ENCODE measurements around the gene NUFIP1.

DNA sequence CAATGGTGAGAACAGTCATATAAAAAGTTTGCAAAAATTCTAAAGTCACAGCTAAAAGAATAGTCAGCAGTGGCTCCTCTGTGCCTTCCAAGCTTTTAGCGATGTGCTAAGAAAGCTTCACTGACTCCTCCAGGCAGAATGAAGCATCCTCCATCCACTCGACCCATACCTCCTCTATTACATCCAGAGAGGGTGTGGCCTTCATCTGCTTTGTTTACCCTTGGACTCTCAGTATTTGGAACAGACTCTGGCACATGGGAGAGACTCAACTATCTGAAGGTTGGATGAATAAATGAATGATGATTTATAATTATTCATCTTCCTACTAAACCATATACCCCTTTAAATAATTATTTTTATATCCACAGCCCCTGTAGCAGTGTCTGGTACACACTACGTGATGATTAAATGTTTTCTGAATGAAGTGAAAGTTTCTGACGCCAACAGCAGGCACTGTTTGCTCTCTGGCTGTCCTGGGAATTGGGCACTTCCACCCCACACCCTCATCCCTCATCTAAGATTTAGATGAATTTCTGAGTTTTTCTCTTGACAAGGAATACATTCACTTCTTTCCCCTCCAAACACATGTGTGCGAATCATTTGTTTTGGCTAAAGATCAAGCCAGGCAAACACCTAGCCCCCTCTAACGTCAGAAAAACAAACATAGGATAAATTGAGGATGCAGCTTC is 93.9 kb downstream of the NUFIP1 start:
- TF ChIP-seq, protein P1, sequence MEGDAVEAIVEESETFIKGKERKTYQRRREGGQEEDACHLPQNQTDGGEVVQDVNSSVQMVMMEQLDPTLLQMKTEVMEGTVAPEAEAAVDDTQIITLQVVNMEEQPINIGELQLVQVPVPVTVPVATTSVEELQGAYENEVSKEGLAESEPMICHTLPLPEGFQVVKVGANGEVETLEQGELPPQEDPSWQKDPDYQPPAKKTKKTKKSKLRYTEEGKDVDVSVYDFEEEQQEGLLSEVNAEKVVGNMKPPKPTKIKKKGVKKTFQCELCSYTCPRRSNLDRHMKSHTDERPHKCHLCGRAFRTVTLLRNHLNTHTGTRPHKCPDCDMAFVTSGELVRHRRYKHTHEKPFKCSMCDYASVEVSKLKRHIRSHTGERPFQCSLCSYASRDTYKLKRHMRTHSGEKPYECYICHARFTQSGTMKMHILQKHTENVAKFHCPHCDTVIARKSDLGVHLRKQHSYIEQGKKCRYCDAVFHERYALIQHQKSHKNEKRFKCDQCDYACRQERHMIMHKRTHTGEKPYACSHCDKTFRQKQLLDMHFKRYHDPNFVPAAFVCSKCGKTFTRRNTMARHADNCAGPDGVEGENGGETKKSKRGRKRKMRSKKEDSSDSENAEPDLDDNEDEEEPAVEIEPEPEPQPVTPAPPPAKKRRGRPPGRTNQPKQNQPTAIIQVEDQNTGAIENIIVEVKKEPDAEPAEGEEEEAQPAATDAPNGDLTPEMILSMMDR (IDR thresholded peaks at IDR 0.05), result no peak
- TF ChIP-seq POLR2A (IDR thresholded peaks at IDR 0.05), result no peak

All from lower leg skin (tissue), 3 donors.